ENCODE results near the gene PDIK1L. TPM values are rescaled to one million over a fixed set of nuclear protein-coding genes. Genes with fewer than 3 reads are reported as not detected.

PDIK1L gene
- total RNA-seq, 1 experiment from 2014 or later = 5.6 TPM

DNA sequence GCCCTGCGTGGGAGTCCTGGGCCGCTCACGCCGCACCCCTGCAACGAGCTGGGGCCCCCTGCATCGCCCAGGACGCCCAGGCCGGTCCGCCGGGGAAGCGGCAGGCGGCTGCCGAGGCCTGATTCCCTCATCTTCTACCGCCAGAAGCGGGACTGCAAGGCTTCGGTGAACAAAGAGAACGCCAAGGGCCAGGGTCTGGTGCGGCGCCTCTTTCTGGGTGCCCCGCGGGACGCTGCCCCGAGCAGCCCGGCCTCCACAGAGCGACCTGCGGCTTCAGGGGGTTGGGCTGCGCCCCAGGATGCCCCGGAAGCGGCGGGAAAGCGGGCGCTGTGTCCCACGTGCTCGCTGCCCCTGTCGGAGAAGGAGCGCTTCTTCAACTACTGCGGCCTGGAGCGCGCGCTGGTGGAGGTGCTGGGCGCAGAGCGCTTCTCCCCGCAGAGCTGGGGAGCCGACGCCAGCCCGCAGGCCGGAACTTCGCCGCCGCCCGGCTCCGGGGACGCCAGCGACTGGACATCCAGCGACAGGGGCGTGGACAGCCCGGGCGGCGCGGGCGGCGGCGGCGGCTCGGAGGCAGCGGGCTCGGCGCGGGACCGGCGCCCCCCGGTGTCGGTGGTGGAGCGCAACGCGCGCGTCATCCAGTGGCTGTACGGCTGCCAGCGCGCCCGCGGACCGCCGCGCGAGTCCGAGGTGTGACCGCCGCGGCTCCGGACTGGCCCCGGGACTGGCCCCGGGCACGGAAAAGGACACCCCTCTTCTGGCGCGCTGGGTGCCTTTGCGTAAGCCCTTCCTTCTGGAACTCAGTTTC is 50.0 kb downstream of the PDIK1L start:
- no peak overlapping the region for H3K23ac ChIP-seq (ENCODE audit: insufficient read length, low read depth, low read length)
- no peak overlapping the region for H2AK5ac ChIP-seq (ENCODE audit: insufficient read length, low read length)
- H2BK12ac ChIP-seq (ENCODE audit: insufficient read length, low read depth, low read length) = no peak overlapping the region
- peaks cover 19% of the 10 kb centered on the region for H3K23me2 ChIP-seq (ENCODE audit: insufficient read length, low read depth, low read length, poor library complexity, severe bottlenecking)
- no peak overlapping the region for H2BK20ac ChIP-seq (ENCODE audit: low read depth, low read length, poor library complexity, severe bottlenecking)
- H2BK5ac ChIP-seq (ENCODE audit: insufficient read length, low read length) = no peak overlapping the region
- peaks cover 9% of the 10 kb centered on the region; the same call in 1 of the 2 replicates for H3K4me1 ChIP-seq (ENCODE audit: insufficient read depth, low read length)
- no peak overlapping the region for H2AFZ ChIP-seq (ENCODE audit: low read length)
- H3K9ac ChIP-seq (ENCODE audit: extremely low read depth, insufficient read length, low read length) = no peak overlapping the region
- H2BK120ac ChIP-seq (ENCODE audit: low read depth, low read length, poor library complexity, severe bottlenecking) = no peak overlapping the region
- TF ChIP-seq, protein P1, sequence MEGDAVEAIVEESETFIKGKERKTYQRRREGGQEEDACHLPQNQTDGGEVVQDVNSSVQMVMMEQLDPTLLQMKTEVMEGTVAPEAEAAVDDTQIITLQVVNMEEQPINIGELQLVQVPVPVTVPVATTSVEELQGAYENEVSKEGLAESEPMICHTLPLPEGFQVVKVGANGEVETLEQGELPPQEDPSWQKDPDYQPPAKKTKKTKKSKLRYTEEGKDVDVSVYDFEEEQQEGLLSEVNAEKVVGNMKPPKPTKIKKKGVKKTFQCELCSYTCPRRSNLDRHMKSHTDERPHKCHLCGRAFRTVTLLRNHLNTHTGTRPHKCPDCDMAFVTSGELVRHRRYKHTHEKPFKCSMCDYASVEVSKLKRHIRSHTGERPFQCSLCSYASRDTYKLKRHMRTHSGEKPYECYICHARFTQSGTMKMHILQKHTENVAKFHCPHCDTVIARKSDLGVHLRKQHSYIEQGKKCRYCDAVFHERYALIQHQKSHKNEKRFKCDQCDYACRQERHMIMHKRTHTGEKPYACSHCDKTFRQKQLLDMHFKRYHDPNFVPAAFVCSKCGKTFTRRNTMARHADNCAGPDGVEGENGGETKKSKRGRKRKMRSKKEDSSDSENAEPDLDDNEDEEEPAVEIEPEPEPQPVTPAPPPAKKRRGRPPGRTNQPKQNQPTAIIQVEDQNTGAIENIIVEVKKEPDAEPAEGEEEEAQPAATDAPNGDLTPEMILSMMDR (conservative IDR thresholded peaks at IDR 0.05) = peak; percentile 33; the same call in 1 of the 3 replicates
- H3K27ac ChIP-seq (ENCODE audit: insufficient read length, low read depth, low read length) = no peak overlapping the region
- peak overlapping the region; percentile 42; the same call in 1 of the 2 replicates for H3K14ac ChIP-seq (ENCODE audit: insufficient read depth, low read length)
- H3K27ac Mint-ChIP-seq = no peak overlapping the region; a peak in 1 of 7 replicates
- peaks cover 44 to 56% of the 10 kb centered on the region in 2 experiments for H3K4me1 Mint-ChIP-seq
- H3K4me3 Mint-ChIP-seq = peak overlapping the region; percentile 51 to 80
- no CpG with 5 or more reads among the region's 98 CpGs for WGBS (ENCODE audit: extremely low coverage, insufficient read length, low lambda C conversion rate)
- H3K56ac ChIP-seq (ENCODE audit: insufficient read length, low read depth, low read length) = no peak overlapping the region
- H3K36me3 Mint-ChIP-seq (ENCODE audit: insufficient read depth in 1 of 3, low read depth in 3 of 3) = no peaks in the 10 kb centered on the region
- H3K4me2 ChIP-seq (ENCODE audit: insufficient read depth, insufficient read length, low read length) = peak overlapping the region; percentile 46
- no peak overlapping the region for H4K91ac ChIP-seq (ENCODE audit: insufficient read length, low read depth, low read length)
- H4K8ac ChIP-seq (replicated peaks; ENCODE audit: insufficient read length, low read depth, low read length) = no peak overlapping the region
- no peak overlapping the region for H2BK15ac ChIP-seq (ENCODE audit: low read depth, low read length)
- H3K27me3 ChIP-seq (ENCODE audit: insufficient read depth, low read length) = peaks cover 31% of the 10 kb centered on the region; the same call in 1 of the 2 replicates
- H3K18ac ChIP-seq (ENCODE audit: insufficient read length, low read depth, low read length) = peak overlapping the region; percentile 45
- H3K9me3 Mint-ChIP-seq = peaks cover 0 to 4% of the 10 kb centered on the region in 2 experiments; a peak in 1 of 5 replicates
- DNase-seq = no peak
- peaks cover 91% of the 10 kb centered on the region for H3K27me3 Mint-ChIP-seq (ENCODE audit: low read depth)
- H4K5ac ChIP-seq (ENCODE audit: insufficient read length, low read depth, low read length) = no peak overlapping the region
- no peaks in the 10 kb centered on the region for H3K9me3 ChIP-seq (ENCODE audit: control insufficient read depth, low read depth, low read length)
- H4K20me1 ChIP-seq (ENCODE audit: control insufficient read depth, insufficient read depth, insufficient read length) = no peaks in the 10 kb centered on the region
- no peaks in the 10 kb centered on the region for H3K79me2 ChIP-seq (ENCODE audit: insufficient read depth, low read length)
- H3K79me1 ChIP-seq (ENCODE audit: insufficient read depth, low read depth, low read length, poor library complexity, severe bottlenecking) = no peaks in the 10 kb centered on the region
- no peak overlapping the region for H3K4ac ChIP-seq (ENCODE audit: low read depth, low read length)
- no peak overlapping the region for H3T11ph ChIP-seq (ENCODE audit: low read length)
